ENCODE data around the gene SND1.

DNA sequence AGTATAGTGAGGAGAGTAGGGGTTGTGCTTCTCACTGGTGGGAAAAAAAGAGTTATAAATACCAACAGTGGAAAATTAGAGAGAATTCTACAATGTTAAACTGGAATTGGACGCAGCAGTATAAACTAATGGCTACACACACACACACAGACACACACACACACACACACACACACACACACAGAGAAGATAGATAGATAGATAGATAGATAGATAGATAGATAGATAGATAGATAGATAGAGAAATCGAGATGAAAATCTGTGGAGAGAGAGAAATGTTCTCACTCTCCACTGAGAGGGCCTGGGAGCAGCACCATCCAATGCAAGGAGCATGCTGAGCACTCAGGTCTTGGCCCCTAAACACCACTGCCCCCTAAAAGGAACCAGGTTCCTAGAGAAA, 479.1 kb downstream of the SND1 start:
- TF ChIP-seq CTCF (conservative IDR thresholded peaks at IDR 0.05 in 1 of 2, IDR thresholded peaks at IDR 0.05 in 1 of 2; ENCODE audit: extremely low read depth in 1 of 2, insufficient read depth in 1 of 2, low read depth in 1 of 2, low read length in 2 of 2) (no peak), EZH2 (IDR thresholded peaks at IDR 0.05; ENCODE audit: borderline replicate concordance, low read length) (no peak)

Data from mammary epithelial cell (primary cell).